Tibial nerve (tissue), 3 donors: ENCODE results near the gene EARS2.

ENCODE experiments used
- CTCF ChIP-seq, 5 experiments: fragments of 200-600 bp in 3 of 5; fragments of 450-650 bp in 2 of 5; sonication (generic) in 3 of 5; IDR thresholded peaks; one replicate each; pipeline ENCODE4 v1.5.1; 2016 to 2019; ENCODE audit warnings: antibody characterized with exemption in 5 of 5, mild to moderate bottlenecking in 3 of 5, moderate library complexity in 2 of 5
- POLR2A ChIP-seq, 2 donors: fragments of 450-650 bp; IDR thresholded peaks; one replicate each; pipeline ENCODE4 v1.6.1; 2017; ENCODE audit warnings: antibody characterized with exemption in 2 of 2, mild to moderate bottlenecking in 2 of 2, moderate library complexity in 2 of 2

- TF ChIP-seq CTCF (IDR thresholded peaks at IDR 0.05) (no peak), POLR2A (IDR thresholded peaks at IDR 0.05) (no peak)
These were observed 14.0 kb upstream of the EARS2 start for GRCh38 chr16:23570992-23571632.
